GM10266 (cell line): ENCODE measurements around the gene APBB2.

Source experiments
- DNase-seq: peaks from one replicate; pipeline ENCODE4 v3.0.0; 2012; ENCODE audit errors: extremely low spot score
- CTCF ChIP-seq: IDR thresholded peaks from 2 replicates; pipeline ENCODE4 v1.5.1; 2012; ENCODE audit warnings: mild to moderate bottlenecking, low read depth; ENCODE audit not compliant: control insufficient read depth, insufficient read depth; ENCODE audit errors: missing control alignments

Gene APBB2

DNA sequence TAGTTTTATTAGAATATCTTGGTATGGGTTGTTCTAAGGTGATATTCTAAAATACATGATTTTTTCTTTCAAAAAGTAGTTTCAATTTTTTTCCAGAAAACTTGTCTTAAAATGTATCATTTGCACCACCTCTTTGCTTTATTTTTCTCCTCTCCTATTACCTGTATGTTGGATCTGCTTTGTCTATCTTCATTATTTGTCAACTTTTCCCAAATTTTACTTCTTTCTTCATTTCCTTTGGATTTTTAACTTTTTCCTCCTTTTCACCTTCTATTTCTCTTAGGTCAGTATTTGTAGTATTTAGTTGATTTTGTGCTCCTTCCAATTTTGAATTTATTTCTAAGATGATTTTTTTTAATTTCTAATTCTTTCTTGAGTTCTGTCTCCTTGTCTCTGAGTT, 169.6 kb downstream of the APBB2 start:
- TF ChIP-seq CTCF: no peak
- DNase-seq: no peak

GRCh38 chr4:41044165-41044564, 170.2 kb downstream of the APBB2 start:
- DNase-seq: no peak
- TF ChIP-seq CTCF: no peak

DNA sequence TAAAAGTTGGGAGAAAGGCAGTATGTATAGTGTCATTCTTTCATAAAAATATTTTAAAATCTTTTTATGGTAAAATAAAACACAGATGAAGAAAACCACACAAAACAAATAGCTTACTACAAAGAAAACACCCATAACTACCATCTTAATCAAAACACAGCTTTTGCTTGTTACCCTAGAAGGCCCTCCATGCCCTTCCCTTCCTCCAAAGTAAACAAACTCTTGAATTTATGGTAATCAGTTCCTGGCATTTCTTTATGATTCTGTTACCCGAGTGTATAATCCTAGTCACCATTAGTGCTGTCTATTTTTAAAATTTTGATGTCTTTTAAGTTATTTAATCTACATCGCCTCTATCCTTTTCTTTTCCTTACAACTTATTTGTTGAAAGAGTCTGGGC, 170.9 kb downstream of the APBB2 start:
- no peak for TF ChIP-seq CTCF
- DNase-seq: no peak

GRCh38 chr4:41041551-41041950, 172.8 kb downstream of the APBB2 start:
- no peak for TF ChIP-seq CTCF
- DNase-seq: no peak

DNA sequence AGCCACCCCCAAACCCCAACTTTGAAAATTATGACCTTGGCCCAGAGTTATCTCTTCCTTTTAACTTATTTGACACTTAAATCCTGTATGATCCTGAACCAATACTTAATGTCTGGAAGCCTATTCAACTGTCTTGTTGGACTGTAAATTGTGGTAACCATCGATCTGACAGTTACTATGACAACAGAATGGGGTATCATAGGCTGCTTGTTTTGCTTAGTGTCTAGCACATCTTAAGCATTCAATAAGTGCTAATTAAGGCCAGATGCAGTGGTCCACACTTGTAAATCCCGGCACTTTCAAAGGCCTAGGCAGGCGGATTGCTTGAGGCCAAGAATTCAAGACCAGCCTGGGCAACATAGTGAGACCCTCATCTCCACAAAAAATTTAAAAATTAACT, 175.0 kb downstream of the APBB2 start:
- no peak for DNase-seq
- no peak for TF ChIP-seq CTCF

GRCh38 chr4:41038304-41038703, 176.0 kb downstream of the APBB2 start:
- no peak for DNase-seq
- TF ChIP-seq CTCF: no peak

DNA sequence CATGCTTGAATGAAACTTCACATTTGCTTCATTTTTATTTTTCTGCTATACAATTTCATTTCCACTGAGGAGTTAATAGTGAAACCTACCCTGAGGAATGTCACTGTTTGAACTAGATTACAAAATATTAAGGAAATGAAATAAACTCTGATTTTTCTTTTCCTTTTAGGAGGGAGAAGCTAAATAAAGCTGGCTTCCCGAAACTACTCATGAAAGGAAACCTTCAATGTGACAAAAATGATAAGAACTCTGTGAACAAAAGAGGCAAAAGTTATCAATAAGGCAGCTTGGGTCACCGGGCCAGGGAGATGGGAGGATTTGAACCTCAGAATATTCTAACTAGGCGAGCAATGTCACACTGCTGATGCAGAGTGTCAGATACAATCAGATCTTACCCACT, 185.2 kb downstream of the APBB2 start:
- DNase-seq: no peak
- TF ChIP-seq CTCF: no peak
